HG03469 (cell line): Measurements from ENCODE around the gene ULBP2.

Experiments
- ATAC-seq: cut with Tn5 transposase; IDR thresholded peaks from one replicate; pipeline ENCODE4 v1.9.1; 2021; ENCODE audit warnings: mild to moderate bottlenecking, moderate library complexity, moderate number of reproducible peaks; ENCODE audit not compliant: unreplicated experiment

Gene ULBP2

DNA sequence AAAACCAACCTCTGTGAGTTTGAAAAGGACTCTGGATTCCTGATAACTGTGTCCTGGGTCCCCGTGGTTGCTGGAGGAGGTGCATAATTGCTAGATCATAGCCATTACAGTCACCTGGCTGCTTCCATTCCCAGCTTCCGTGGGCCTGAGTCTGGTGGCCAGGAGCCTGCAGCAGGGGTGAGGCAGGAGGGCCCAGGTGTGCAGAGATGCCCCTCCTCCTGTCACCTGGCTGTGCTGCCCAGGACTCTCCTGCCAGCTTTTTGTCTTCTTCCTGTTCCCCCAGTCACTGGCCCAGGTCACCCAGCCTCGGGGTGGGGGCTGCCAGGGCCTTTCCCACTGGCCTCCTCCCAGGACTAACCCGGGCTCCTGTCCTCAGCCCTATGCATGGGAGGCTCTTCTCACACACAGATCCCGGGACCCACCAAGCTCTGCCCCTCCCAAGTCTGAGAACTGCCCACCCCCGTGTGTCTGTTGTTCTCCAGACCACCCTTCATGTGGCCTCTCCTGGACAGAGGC lies 53.5 kb downstream of the ULBP2 start:
- no peak for ATAC-seq

DNA sequence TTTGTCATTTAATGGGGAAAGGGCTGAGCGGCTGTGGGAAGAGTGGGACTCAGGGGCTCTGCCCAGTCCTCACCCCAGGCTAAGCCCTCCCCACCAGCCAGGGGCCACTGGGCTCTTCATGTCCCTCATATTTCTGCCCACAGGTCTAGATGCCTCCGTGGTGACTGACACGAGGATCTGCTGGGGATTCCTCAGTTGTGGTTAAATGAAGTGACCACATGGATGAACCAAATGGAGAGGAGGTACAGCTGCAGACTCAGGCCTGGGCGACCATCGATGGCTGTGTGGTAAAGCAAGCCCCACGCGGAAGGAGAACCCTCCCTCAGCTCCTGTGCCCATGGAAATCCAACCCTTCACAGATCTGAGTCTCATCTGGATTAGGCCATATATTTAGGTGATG lies 54.2 kb downstream of the ULBP2 start:
- no peak for ATAC-seq
